KMS-11 (cell line): ENCODE data around the gene IFNAR2.

Experiments
- H2AFZ ChIP-seq: fragments of 200-600 bp; sonication (generic); 2 replicates; pipeline ENCODE4 v1.6.1; 2016; ENCODE audit warnings: antibody characterized with exemption, mixed run types, low read depth
- H3K27ac ChIP-seq: fragments of 200-600 bp; sonication (generic); 2 replicates; pipeline ENCODE4 v1.6.1; 2016; ENCODE audit warnings: mild to moderate bottlenecking, mixed run types
- H3K27me3 ChIP-seq: fragments of 200-600 bp; sonication (generic); 2 replicates; pipeline ENCODE4 v1.6.1; 2017; ENCODE audit warnings: mild to moderate bottlenecking, low read depth, mixed run types, moderate library complexity; ENCODE audit not compliant: insufficient read depth
- H3K36me3 ChIP-seq: fragments of 200-600 bp; sonication (generic); 2 replicates; pipeline ENCODE4 v1.6.1; 2017; ENCODE audit warnings: mild to moderate bottlenecking, mixed run types; ENCODE audit not compliant: insufficient read depth
- H3K4me1 ChIP-seq: fragments of 200-600 bp; sonication (generic); 2 replicates; pipeline ENCODE4 v1.6.1; 2016; ENCODE audit warnings: mild to moderate bottlenecking, low read depth, mixed run types; ENCODE audit not compliant: poor library complexity, severe bottlenecking
- H3K4me2 ChIP-seq: fragments of 200-600 bp; sonication (generic); 2 replicates; pipeline ENCODE4 v1.7.0; 2016; ENCODE audit warnings: mild to moderate bottlenecking, mixed run types
- H3K4me3 ChIP-seq: fragments of 200-600 bp; sonication (generic); IDR thresholded peaks from 2 replicates; pipeline ENCODE4 v1.6.1; 2017; ENCODE audit warnings: low read depth, low read length, mixed read lengths; ENCODE audit not compliant: insufficient read depth
- H3K79me2 ChIP-seq: fragments of 200-600 bp; sonication (generic); 2 replicates; pipeline ENCODE4 v1.6.1; 2016; ENCODE audit warnings: low read depth, mixed run types; ENCODE audit not compliant: insufficient read depth
- H3K9ac ChIP-seq: fragments of 200-600 bp; sonication (generic); 2 replicates; pipeline ENCODE4 v1.6.1; 2016; ENCODE audit warnings: mild to moderate bottlenecking, mixed run types
- H4K20me1 ChIP-seq: fragments of 200-600 bp; sonication (generic); 2 replicates; pipeline ENCODE4 v1.6.1; 2016; ENCODE audit warnings: mild to moderate bottlenecking, mixed run types; ENCODE audit not compliant: insufficient read depth
- CTCF ChIP-seq: fragments of 200-600 bp; sonication (generic); conservative IDR thresholded peaks from 2 replicates; pipeline ENCODE4 v1.6.1; 2017; ENCODE audit warnings: low read depth, mild to moderate bottlenecking, antibody characterized with exemption, low read length, moderate library complexity, mixed read lengths

IFNAR2 gene

DNA sequence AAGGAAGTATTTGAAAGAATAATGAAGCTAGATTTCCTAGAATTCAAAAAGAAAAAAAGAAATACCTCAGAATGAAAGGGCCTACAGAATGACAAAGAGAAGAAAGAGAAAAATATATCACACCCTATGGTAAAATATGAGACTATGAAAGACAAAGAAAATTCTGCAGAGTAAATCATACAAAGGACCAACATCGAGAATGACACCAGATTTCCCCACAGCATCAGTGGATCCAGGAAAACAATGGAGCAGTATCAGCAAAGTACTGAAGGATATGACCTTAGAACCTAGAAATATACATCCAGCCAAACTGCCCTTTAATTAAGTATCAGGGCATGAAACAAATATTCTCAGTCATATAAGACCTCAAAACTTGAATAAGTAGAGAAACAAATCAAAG is 21.2 kb upstream of the IFNAR2 start:
- Histone ChIP-seq H3K4me2 (no peak overlapping the region), H3K9ac (no peak overlapping the region), H3K79me2 (no peaks in the 10 kb centered on the region), H2AFZ (no peak overlapping the region), H3K4me1 (peaks cover 38% of the 10 kb centered on the region), H3K4me3 (no peak overlapping the region), H4K20me1 (no peaks in the 10 kb centered on the region), H3K36me3 (no peaks in the 10 kb centered on the region), H3K27me3 (no peaks in the 10 kb centered on the region), H3K27ac (no peak overlapping the region)
- no peak for TF ChIP-seq CTCF

GRCh38 chr21:33211305-33211704 is 18.4 kb upstream of the IFNAR2 start:
- peaks cover 53% of the 10 kb centered on the region for H3K4me1 ChIP-seq
- no peak overlapping the region for H2AFZ ChIP-seq
- TF ChIP-seq CTCF = no peak
- H3K36me3 ChIP-seq = no peaks in the 10 kb centered on the region
- H3K27me3 ChIP-seq = no peaks in the 10 kb centered on the region
- peak overlapping the region; percentile 33; the same call in 1 of the 2 replicates for H3K27ac ChIP-seq
- H3K9ac ChIP-seq = no peak overlapping the region
- H3K4me3 ChIP-seq = no peak overlapping the region
- H3K79me2 ChIP-seq = no peaks in the 10 kb centered on the region
- H3K4me2 ChIP-seq = peak overlapping the region; percentile 38
- H4K20me1 ChIP-seq = no peaks in the 10 kb centered on the region

DNA sequence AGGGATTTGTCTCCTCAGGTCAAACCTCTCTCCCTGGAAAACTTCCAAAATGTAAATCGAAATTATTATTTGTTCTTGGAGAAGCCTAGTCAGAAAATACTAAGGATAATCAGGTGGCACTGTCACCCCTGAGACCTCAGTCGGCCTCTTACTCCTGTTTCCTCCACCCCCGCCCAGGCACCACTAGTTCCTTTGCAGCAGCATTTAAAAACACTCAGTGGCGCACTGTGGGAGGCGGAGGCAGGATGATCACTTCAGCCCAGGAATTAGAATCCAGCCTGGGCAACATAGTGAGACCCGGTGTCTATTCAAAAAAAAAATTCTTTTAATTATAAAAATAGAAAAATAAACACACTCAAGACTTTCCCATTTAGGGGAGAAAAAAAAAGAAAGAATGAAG is 18.0 kb upstream of the IFNAR2 start:
- H3K4me1 ChIP-seq = peaks cover 57% of the 10 kb centered on the region
- TF ChIP-seq CTCF = no peak
- H3K27me3 ChIP-seq = no peaks in the 10 kb centered on the region
- H3K36me3 ChIP-seq = no peaks in the 10 kb centered on the region
- H3K27ac ChIP-seq = peak overlapping the region; percentile 33; the same call in 1 of the 2 replicates
- H3K9ac ChIP-seq = no peak overlapping the region
- H3K4me3 ChIP-seq = no peak overlapping the region
- peak overlapping the region; percentile 41; the same call in 1 of the 2 replicates for H2AFZ ChIP-seq
- peak overlapping the region; percentile 38 for H3K4me2 ChIP-seq
- no peaks in the 10 kb centered on the region for H3K79me2 ChIP-seq
- H4K20me1 ChIP-seq = no peaks in the 10 kb centered on the region

GRCh38 chr21:33212159-33212851 is 17.4 kb upstream of the IFNAR2 start:
- H3K9ac ChIP-seq = no peak overlapping the region
- H3K79me2 ChIP-seq = no peaks in the 10 kb centered on the region
- H3K4me1 ChIP-seq = peaks cover 63% of the 10 kb centered on the region
- H3K36me3 ChIP-seq = no peaks in the 10 kb centered on the region
- H3K4me3 ChIP-seq = no peak overlapping the region
- TF ChIP-seq CTCF = no peak
- peak overlapping the region; percentile 41 for H2AFZ ChIP-seq
- peak overlapping the region; percentile 38 for H3K4me2 ChIP-seq
- peak overlapping the region; percentile 33; the same call in 1 of the 2 replicates for H3K27ac ChIP-seq
- H4K20me1 ChIP-seq = no peaks in the 10 kb centered on the region
- no peaks in the 10 kb centered on the region for H3K27me3 ChIP-seq
